IMR-90 (cell line): ENCODE results near the gene NFIX. TPM values are rescaled to one million over a fixed set of nuclear protein-coding genes. Genes with fewer than 3 reads are reported as not detected.

Experiments
- ATAC-seq: fragments of 200-7000 bp; cut with Tn5 transposase; 2 replicates; pipeline ENCODE4 v1.9.1; 2020; ENCODE audit warnings: low read depth, mild to moderate bottlenecking, moderate library complexity
- BruUV-seq: library from RNA; stranded (reverse); fragments of 400-500 nt; replicated peaks from 2 replicates; lab custom pipeline; 2021; lab: Mats Ljungman, UMichigan
- CTCF ChIA-PET: fragments of 300-600 bp; formaldehyde crosslinking; extraction: SDS; loops from one replicate; lab custom pipeline; 2021; ENCODE audit warnings: antibody characterized with exemption; lab: Yijun Ruan, JAX
- POLR2A ChIA-PET: fragments of 300-600 bp; sonication (Branson Sonifier 250); formaldehyde crosslinking; loops from one replicate; lab custom pipeline; 2022; ENCODE audit warnings: antibody characterized with exemption; ENCODE audit not compliant: unreplicated experiment; lab: Charles Lee
- DNase-seq: peaks from one replicate; pipeline ENCODE4 v3.0.0; 2013
- H2AFZ ChIP-seq: replicated peaks from 2 replicates; pipeline ENCODE3; 2013; ENCODE audit warnings: low read length, mild to moderate bottlenecking; ENCODE audit not compliant: poor library complexity
- H2AK5ac ChIP-seq: 2 replicates; pipeline ENCODE4 v1.6.1; 2013; ENCODE audit warnings: low read depth, low read length, inconsistent platforms
- H2AK9ac ChIP-seq: replicated peaks from 2 replicates; pipeline ENCODE3; 2013; ENCODE audit warnings: mild to moderate bottlenecking, low read depth, low read length, moderate library complexity; ENCODE audit not compliant: poor library complexity
- H2BK120ac ChIP-seq: 2 replicates; pipeline ENCODE4 v1.6.1; 2013; ENCODE audit warnings: low read depth, low read length, inconsistent platforms
- H2BK15ac ChIP-seq: 3 replicates; pipeline ENCODE4 v1.6.1; 2013; ENCODE audit warnings: low read depth, low read length, inconsistent platforms
- H2BK20ac ChIP-seq: 2 replicates; pipeline ENCODE4 v1.6.1; 2013; ENCODE audit warnings: low read depth, mild to moderate bottlenecking, inconsistent platforms, low read length, moderate library complexity
- H2BK5ac ChIP-seq: 2 replicates; pipeline ENCODE4 v1.6.1; 2013; ENCODE audit warnings: mild to moderate bottlenecking, low read depth, low read length, inconsistent platforms; ENCODE audit not compliant: poor library complexity, severe bottlenecking
- H3K14ac ChIP-seq: replicated peaks from 2 replicates; pipeline ENCODE4 v1.6.1; 2013; ENCODE audit warnings: low read depth, low read length, inconsistent platforms
- H3K18ac ChIP-seq: 2 replicates; pipeline ENCODE4 v1.6.1; 2013; ENCODE audit warnings: low read depth, low read length, control low read depth
- H3K23ac ChIP-seq: 2 replicates; pipeline ENCODE4 v1.6.1; 2013; ENCODE audit warnings: low read depth, low read length, inconsistent platforms
- H3K27ac ChIP-seq: 2 replicates; pipeline ENCODE4 v1.5.1; 2013; ENCODE audit warnings: mild to moderate bottlenecking, control low read depth, low read length; ENCODE audit not compliant: insufficient read depth
- H3K27me3 ChIP-seq: 2 replicates; pipeline ENCODE4 v1.6.1; 2013; ENCODE audit warnings: low read length; ENCODE audit not compliant: control insufficient read depth, insufficient read depth
- H3K36me3 ChIP-seq: 2 replicates; pipeline ENCODE4 v1.6.1; 2013; ENCODE audit warnings: low read length, mixed read lengths; ENCODE audit not compliant: control insufficient read depth, insufficient read depth
- H3K4ac ChIP-seq: 2 replicates; pipeline ENCODE4 v1.6.1; 2013; ENCODE audit warnings: low read depth, low read length, inconsistent platforms
- H3K4me1 ChIP-seq: 2 replicates; pipeline ENCODE4 v1.6.1; 2013; ENCODE audit warnings: low read length, mixed read lengths; ENCODE audit not compliant: control insufficient read depth, insufficient read depth
- H3K4me2 ChIP-seq: 2 replicates; pipeline ENCODE4 v1.6.1; 2013; ENCODE audit warnings: low read depth, mild to moderate bottlenecking, control low read depth, low read length, moderate library complexity
- H3K4me3 ChIP-seq: 2 replicates; pipeline ENCODE4 v1.5.1; 2013; ENCODE audit warnings: low read depth, mild to moderate bottlenecking, control low read depth, low read length, moderate library complexity; ENCODE audit not compliant: insufficient read depth
- H3K56ac ChIP-seq: 2 replicates; pipeline ENCODE4 v1.6.1; 2013; ENCODE audit warnings: low read length, inconsistent platforms; ENCODE audit not compliant: insufficient read depth; ENCODE audit errors: extremely low read depth
- H3K79me1 ChIP-seq, 2 experiments: 2 replicates each; pipeline ENCODE4 v1.6.1; 2013; ENCODE audit warnings: low read length in 2 of 2, inconsistent platforms in 1 of 2, low read depth in 1 of 2
- H3K9ac ChIP-seq: 2 replicates; pipeline ENCODE4 v1.6.1; 2013; ENCODE audit warnings: low read depth, low read length, control low read depth
- H3K9me1 ChIP-seq: 2 replicates; pipeline ENCODE4 v1.6.1; 2013; ENCODE audit warnings: low read length, inconsistent platforms; ENCODE audit not compliant: insufficient read depth
- H3K9me3 ChIP-seq: 2 replicates; pipeline ENCODE4 v1.6.1; 2013; ENCODE audit warnings: low read length; ENCODE audit not compliant: control insufficient read depth, insufficient read depth
- H4K20me1 ChIP-seq: 2 replicates; pipeline ENCODE4 v1.6.1; 2013; ENCODE audit warnings: low read length, inconsistent platforms; ENCODE audit not compliant: insufficient read depth
- H4K5ac ChIP-seq: 2 replicates; pipeline ENCODE4 v1.6.1; 2013; ENCODE audit warnings: mild to moderate bottlenecking, low read depth, low read length, control low read depth
- H4K8ac ChIP-seq, 2 experiments: 2 replicates each; pipeline ENCODE4 v1.6.1; 2013; ENCODE audit warnings: low read depth in 2 of 2, low read length in 2 of 2, control low read depth in 1 of 2, inconsistent platforms in 1 of 2
- H4K91ac ChIP-seq: 2 replicates; pipeline ENCODE4 v1.6.1; 2013; ENCODE audit warnings: low read depth, low read length, inconsistent platforms; ENCODE audit not compliant: insufficient read depth
- BHLHE40 ChIP-seq: fragments of 150-350 bp; IDR thresholded peaks from 2 replicates; pipeline ENCODE4 v1.6.1; 2016; ENCODE audit warnings: mild to moderate bottlenecking, low read depth, low read length
- CEBPB ChIP-seq: IDR thresholded peaks from 2 replicates; pipeline ENCODE4 v1.6.1; 2012; ENCODE audit warnings: low read depth, low read length, improper control_type of control experiment
- FOS ChIP-seq: fragments of 150-350 bp; IDR thresholded peaks from 2 replicates; pipeline ENCODE4 v1.6.1; 2016; ENCODE audit warnings: low read depth, low read length
- MAZ ChIP-seq: IDR thresholded peaks from 2 replicates; pipeline ENCODE4 v1.6.1; 2012; ENCODE audit warnings: low read depth, mild to moderate bottlenecking, low read length, improper control_type of control experiment, moderate library complexity, borderline replicate concordance
- NFE2L2 ChIP-seq: fragments of 150-350 bp; IDR thresholded peaks from 2 replicates; pipeline ENCODE4 v1.6.1; 2016; ENCODE audit warnings: low read depth, mild to moderate bottlenecking, low read length
- POLR2A ChIP-seq: IDR thresholded peaks from 2 replicates; pipeline ENCODE4 v1.6.1; 2012; ENCODE audit warnings: mild to moderate bottlenecking, low read depth, low read length
- RCOR1 ChIP-seq: IDR thresholded peaks from 2 replicates; pipeline ENCODE4 v1.6.1; 2012; ENCODE audit warnings: mild to moderate bottlenecking, low read length, improper control_type of control experiment; ENCODE audit not compliant: insufficient replicate concordance
- WGBS, 2 experiments: methylation state at CpG; one replicate each; pipeline versions ENCODE4 v1.1.5 to v1.1.7; 2013; ENCODE audit warnings: missing lambda C conversion rate in 2 of 2; ENCODE audit not compliant: insufficient read length in 1 of 2; ENCODE audit errors: extremely low coverage in 2 of 2; 5-methylcytosine and 5-hydroxymethylcytosine counted together
- dilution Hi-C: fragments of 300-500 bp; cut with HindIII; formaldehyde crosslinking; loops from one replicate; pipeline ENCODE4 v1.14.3; 2018; ENCODE audit warnings: low sequenced_read_pairs; ENCODE audit not compliant: unreplicated experiment
- in situ Hi-C: fragments of 300-500 bp; cut with MboI; formaldehyde crosslinking; loops from 3 replicates; pipeline ENCODE4 v1.14.3; 2019; ENCODE audit warnings: low sequenced_read_pairs, inconsistent platforms, mixed read lengths
- intact Hi-C: fragments of 100-400 bp; cut with micrococcal nuclease; formaldehyde crosslinking; loops from 2 replicates; pipeline ENCODE4 v1.10.0; 2022
- polyA plus RNA-seq, 3 experiments: library from polyadenylated mRNA; depleted of rRNA; stranded (reverse); fragments of >200 nt; gene quantifications; 2 replicates each; pipeline ENCODE4 v1.2.3, GENCODE V29; 2012; ENCODE audit warnings: low replicate concordance in 1 of 3
- total RNA-seq: library from RNA; depleted of rRNA; stranded (reverse); fragments of >200 nt; gene quantifications from 2 replicates; pipeline ENCODE4 v1.2.3, GENCODE V29; 2012
- TF ChIP-seq, protein P1 (sequence below): fragments of 150-350 bp; IDR thresholded peaks from 2 replicates; pipeline ENCODE4 v1.6.1; 2017; ENCODE audit warnings: mild to moderate bottlenecking, antibody characterized with exemption, low read length, low read depth

Gene NFIX
- total and polyA plus RNA-seq, 2 of the 4 experiments (the other 2 are of a cell fraction), result 10.2 to 47.7 TPM

DNA sequence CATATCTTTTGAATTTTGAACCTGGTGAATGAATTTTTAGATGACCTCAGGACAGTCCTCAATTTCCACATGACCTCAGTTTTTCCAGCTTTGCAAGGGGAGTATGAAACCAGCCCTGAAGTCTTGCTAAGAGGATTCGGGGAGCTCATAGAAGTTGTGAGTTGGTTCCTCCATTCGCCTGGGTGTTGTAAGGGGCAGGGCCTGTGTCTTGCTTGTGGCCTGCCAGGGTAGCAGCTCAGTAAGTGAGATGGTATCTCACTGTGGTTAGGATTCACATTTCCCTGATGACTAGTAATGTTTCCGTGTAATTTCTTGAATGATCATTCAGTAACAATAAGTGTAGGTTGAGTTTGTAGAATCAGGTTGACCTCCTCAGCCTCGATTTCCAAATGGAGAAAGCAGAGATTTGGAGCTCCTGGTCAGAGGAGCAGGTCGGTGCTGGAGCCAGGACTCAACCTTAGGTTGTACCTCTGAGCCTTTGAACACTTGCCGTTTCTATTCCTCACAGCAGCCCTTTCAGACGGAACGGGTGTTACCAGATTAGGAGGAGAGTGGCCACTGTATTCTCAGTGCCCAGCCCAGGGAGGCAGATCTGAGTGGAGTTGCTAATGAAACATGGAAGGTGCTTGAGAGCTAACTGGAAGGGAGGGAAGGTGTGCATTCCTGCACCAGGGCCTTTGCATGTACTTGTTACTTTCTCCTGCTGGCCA lies 137.4 kb downstream of the NFIX start:
- H2BK5ac ChIP-seq, result no peak overlapping the region
- H3K4me3 ChIP-seq, result no peak overlapping the region
- H3K4me2 ChIP-seq, result no peak overlapping the region; the same call in 1 of the 2 replicates
- peaks cover 20 to 93% of the 10 kb centered on the region in 2 experiments; a peak in 3 of 4 replicates for H3K79me1 ChIP-seq
- no peak overlapping the region for H2BK15ac ChIP-seq
- ChIA-PET POLR2A (no interaction called here), CTCF (interaction anchor here (0.5 to 0.6 kb wide), 2 partner anchors 8 to 615 kb away, joined by 3 to 4 read pairs; a partner anchor contains a TSS)
- peak; percentile 79 for ATAC-seq
- H4K5ac ChIP-seq, result no peak overlapping the region
- 0 out of 2 replicates have a peak overlapping the region, but pooled peaks have one; percentile 10 for H3K14ac ChIP-seq
- H4K91ac ChIP-seq, result no peak overlapping the region
- H3K27ac ChIP-seq, result no peak overlapping the region
- 0 out of 2 replicates have a peak overlapping the region, but pooled peaks have one; percentile 13 for H3K23ac ChIP-seq
- H3K56ac ChIP-seq, result no peak overlapping the region
- peak; percentile 79 for DNase-seq
- H2AK5ac ChIP-seq, result no peak overlapping the region
- no TSS peak for BruUV-seq
- no peak overlapping the region for H2BK20ac ChIP-seq
- TF ChIP-seq, protein P1, sequence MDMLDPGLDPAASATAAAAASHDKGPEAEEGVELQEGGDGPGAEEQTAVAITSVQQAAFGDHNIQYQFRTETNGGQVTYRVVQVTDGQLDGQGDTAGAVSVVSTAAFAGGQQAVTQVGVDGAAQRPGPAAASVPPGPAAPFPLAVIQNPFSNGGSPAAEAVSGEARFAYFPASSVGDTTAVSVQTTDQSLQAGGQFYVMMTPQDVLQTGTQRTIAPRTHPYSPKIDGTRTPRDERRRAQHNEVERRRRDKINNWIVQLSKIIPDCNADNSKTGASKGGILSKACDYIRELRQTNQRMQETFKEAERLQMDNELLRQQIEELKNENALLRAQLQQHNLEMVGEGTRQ, result no peak
- no peak for TF ChIP-seq MAZ
- peak; percentile 44; the same call in 1 of the 2 replicates for TF ChIP-seq CEBPB
- TF ChIP-seq BHLHE40, result no peak
- no peak for TF ChIP-seq FOS
- TF ChIP-seq POLR2A, result no peak
- TF ChIP-seq NFE2L2, result no peak
- TF ChIP-seq RCOR1, result no peak
- peaks cover 31% of the 10 kb centered on the region for H3K9me1 ChIP-seq
- no peak overlapping the region for H4K8ac ChIP-seq
- H4K20me1 ChIP-seq, result peaks cover 86% of the 10 kb centered on the region
- no peak overlapping the region for H2BK120ac ChIP-seq
- no peaks in the 10 kb centered on the region for H3K27me3 ChIP-seq
- no peak overlapping the region for H3K9ac ChIP-seq
- H3K4me1 ChIP-seq, result peaks cover 13% of the 10 kb centered on the region; the same call in 1 of the 2 replicates
- H3K4ac ChIP-seq, result peak overlapping the region; percentile 19; the same call in 1 of the 2 replicates
- H2AFZ ChIP-seq, result no peak overlapping the region
- no peak overlapping the region for H3K18ac ChIP-seq
- WGBS, 2 experiments, result 40% methylated on average over 2 of the region's 8 CpGs; no CpG with 5 or more reads in 1 of the 2 experiments
- intact Hi-C loops (no loop called here), dilution Hi-C loops (no loop called here), in situ Hi-C loops (no loop called here)
- peaks cover 27% of the 10 kb centered on the region for H3K36me3 ChIP-seq
- H2AK9ac ChIP-seq, result peak overlapping the region; percentile 42
- H3K9me3 ChIP-seq, result no peaks in the 10 kb centered on the region
